Retinal pigment epithelial cell (primary cell): ENCODE measurements around the gene RUFY2.
A peak's percentile ranks its signal among the peaks of the same experiment; 100 is the strongest.

ENCODE experiments used
- DNase-seq: peaks from one replicate; pipeline ENCODE4 v3.0.0-alpha.2; 2010; ENCODE audit warnings: low read depth
- H3K4me3 ChIP-seq: 2 replicates; pipeline ENCODE4 v1.5.1; 2011; ENCODE audit warnings: mild to moderate bottlenecking, low read length, control low read depth, moderate library complexity
- CTCF ChIP-seq: conservative IDR thresholded peaks from 2 replicates; pipeline ENCODE4 v1.5.1; 2011; ENCODE audit warnings: low read depth, low read length, control low read depth, inconsistent platforms

The RUFY2 gene

GRCh38 chr10:68345621-68346020 lies 61.5 kb downstream of the RUFY2 start:
- no peak for DNase-seq
- TF ChIP-seq CTCF: no peak
- no peak overlapping the region for H3K4me3 ChIP-seq

- TF ChIP-seq CTCF: no peak
- no peak overlapping the region for H3K4me3 ChIP-seq
- DNase-seq: no peak
Measured at GRCh38 chr10:68342909-68343516, 64.1 kb downstream of the RUFY2 start.

GRCh38 chr10:68340358-68341080 lies 66.6 kb downstream of the RUFY2 start:
- no peak for DNase-seq
- TF ChIP-seq CTCF: no peak
- H3K4me3 ChIP-seq: no peak overlapping the region

GRCh38 chr10:68336754-68337351 lies 70.2 kb downstream of the RUFY2 start:
- TF ChIP-seq CTCF: no peak
- peak overlapping the region; percentile 17 for H3K4me3 ChIP-seq
- DNase-seq: no peak

GRCh38 chr10:68334672-68335467 lies 72.2 kb downstream of the RUFY2 start:
- no peak for TF ChIP-seq CTCF
- H3K4me3 ChIP-seq: peak overlapping the region; percentile 94

GRCh38 chr10:68333440-68334431 lies 73.3 kb downstream of the RUFY2 start:
- no peak for TF ChIP-seq CTCF
- no peak for DNase-seq
- H3K4me3 ChIP-seq: peak overlapping the region; percentile 94

More at GRCh38 chr10:68334672-68335467, 72.2 kb downstream of the RUFY2 start:
- no peak for DNase-seq
